Fibroblast of peridontal ligament (primary cell): Measurements from ENCODE around the gene CALB2.
"Not testable (repeated sequence)": the region's sequence is repeated elsewhere in the genome, so short reads cannot be mapped to it uniquely, and the experiment has no call there.

Experiments
- DNase-seq: peaks from one replicate; pipeline ENCODE4 v3.0.0-alpha.2; 2010; ENCODE audit errors: extremely low read depth

Gene CALB2

DNA sequence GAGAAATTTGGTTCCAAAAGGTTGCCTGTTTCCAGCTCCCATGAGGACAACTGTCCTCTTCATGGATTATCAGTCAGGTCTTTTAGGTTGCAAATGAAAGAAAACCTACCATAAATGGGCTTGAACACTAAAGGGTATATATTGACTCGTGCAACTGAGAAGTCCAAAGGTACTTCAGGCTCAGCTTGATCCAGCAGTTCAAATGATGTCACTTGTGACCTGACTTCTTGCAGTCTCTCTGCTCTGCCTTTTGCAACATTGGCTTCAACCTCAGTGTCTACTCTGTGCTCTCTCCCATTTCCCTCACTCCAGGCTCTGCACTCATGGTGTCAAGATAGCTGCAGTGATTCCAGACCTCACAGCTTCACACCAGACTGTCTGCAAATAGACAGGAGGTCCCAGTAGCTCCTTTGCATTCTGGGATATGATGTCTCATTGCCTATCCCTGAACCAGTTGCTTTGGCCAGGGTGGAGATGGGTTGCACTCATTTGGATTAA, 5.5 kb upstream of the CALB2 start:
- DNase-seq, result no peak

DNA sequence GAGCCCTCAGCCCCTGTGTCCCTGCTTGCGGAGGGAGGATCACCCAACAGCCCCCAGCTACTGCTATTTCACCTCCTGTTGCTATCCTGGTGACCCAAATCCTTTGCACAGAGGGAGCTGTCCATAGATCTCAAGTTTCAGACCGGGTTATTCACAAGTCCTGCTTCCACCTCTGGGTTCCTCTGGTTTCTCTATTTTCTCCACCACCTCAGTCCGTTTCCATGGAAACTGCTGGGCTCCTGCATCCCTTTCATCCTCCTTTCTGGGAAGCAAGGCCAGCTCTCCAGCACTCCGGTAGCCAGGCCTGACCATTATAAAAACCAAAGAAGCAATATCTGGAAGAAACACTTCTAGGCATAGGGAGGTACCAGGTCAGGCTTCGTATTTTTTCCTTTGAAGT, 4.8 kb upstream of the CALB2 start:
- DNase-seq, result no peak

DNA sequence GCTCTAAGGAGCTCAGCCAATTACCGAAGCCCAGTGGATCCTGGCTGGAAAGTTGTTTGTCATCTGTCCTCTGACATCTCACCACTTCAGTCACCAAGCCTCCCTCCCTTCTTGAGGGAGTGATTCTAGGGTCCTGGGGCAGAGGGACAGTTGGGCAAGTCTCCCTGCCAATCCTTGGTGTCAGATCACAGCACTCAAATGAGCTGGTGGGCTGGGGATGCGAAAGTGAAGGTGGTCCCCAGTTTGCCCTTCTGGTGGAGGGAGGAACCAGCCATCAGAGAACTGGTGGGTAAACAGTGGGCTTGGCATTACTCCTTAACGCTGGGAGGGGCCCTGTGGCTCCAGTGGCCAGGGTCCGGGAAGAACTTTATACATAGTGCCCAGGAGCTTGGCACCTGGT, 4.4 kb upstream of the CALB2 start:
- no peak for DNase-seq

DNA sequence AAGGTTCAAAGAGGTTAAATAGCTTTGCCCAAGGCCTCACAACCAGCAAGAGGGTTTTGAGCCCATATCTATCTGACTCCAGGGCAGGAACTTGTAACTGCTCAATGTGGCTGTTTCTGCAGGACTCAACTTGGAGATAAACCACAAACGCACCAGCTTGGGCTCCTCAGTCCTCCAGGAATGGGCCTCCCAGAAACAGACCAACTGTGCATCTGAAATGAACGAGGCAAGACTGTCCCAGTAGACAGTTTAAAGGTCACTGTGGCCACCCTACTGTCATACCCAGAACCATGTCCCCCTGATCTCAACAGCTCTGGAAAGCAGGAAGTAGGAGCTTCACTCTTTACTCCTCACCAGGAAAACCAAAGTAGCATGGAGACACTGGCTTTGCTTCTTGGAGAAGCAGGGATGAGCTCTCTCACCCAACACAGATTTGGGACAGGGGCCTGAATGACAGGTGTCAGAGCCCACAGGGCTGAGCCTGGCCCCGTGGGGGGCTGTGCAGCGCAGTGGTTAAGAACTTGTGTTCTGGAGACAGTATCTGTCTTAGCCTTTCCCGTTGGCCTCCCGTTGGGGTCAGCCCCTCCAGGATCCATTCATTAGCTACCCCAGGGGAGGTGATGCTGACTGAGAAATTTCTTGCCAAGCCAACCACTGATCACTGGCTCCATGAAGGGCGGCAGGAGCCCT, 2.3 kb upstream of the CALB2 start:
- no peak for DNase-seq

DNA sequence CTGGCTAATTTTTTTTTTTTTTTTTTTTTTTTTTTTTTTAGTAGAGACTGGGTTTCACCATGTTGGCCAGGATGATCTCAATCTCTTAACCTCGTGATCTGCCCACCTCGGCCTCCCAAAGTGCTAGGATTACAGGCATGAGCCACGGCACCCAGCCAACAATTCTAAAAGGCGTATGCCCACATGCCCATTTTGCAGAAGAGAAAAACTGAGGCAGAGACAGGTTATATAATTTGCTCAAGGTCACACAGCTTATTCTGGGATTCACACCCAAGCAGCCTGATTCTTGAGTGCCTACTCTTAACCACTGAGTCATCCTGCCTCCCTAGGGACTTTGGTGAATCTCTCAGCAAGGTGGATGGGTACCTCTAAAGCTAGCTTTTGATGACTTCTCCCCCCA, 1.6 kb upstream of the CALB2 start:
- not testable (repeated sequence) for DNase-seq

DNA sequence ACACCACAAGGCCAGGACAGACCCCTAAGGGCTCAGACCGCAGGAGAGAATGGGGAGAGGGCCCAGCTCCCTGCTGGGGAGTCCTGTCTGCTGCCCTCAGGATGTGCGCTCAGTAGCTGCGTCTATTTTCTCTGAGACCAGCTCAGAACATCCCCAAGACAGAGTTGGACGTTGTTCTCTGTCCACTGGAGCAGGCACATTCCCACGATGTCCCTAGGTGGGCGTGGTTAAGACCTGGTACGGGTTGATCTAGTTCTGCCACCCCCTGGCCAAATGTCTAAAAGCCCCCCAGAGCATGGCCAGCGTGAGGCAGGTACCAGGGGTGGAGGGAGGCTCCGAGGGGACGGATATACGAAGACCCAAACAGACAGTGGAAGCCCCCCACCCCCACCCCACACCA, 842 bp upstream of the CALB2 start:
- no peak for DNase-seq

DNA sequence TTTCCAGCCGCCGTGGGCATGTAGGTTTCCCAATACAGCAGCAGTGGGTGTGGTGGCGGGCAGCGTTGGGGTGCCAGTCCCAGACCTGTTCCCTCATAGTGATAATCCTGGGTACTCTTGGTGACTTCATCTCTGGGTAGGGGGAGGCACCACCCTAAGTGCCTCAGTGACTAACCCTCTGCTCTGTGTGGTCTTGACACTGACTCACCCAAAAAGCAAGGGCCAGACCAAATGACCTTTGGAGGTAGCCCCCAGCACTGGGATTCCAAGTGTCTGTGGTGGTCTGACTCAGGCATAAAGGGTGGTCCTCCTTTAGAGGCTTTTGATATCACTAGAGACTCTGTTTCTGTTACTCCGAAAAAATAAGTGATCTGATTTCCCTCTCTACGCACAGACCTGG, 908 bp downstream of the CALB2 start:
- no peak for DNase-seq

DNA sequence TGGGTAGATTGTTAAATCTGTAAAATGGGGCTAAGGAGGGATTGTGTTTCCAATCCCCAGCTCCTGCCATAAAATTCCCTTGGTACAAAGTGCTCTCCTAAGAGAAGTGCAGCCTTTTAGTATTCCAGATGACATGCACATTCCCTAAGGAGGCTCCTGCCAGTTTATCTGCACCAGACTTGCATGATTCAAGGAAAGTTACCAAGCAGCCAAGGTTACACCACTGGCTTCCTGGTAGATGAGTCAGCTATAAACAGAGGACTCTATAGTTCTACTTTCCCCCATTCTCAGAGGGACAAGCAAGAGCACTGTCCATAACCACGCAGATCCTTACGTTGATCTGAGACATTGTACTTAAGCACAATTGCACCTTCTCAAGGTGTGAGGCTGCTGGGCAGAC, 1.9 kb downstream of the CALB2 start:
- peak; percentile 85 for DNase-seq

DNA sequence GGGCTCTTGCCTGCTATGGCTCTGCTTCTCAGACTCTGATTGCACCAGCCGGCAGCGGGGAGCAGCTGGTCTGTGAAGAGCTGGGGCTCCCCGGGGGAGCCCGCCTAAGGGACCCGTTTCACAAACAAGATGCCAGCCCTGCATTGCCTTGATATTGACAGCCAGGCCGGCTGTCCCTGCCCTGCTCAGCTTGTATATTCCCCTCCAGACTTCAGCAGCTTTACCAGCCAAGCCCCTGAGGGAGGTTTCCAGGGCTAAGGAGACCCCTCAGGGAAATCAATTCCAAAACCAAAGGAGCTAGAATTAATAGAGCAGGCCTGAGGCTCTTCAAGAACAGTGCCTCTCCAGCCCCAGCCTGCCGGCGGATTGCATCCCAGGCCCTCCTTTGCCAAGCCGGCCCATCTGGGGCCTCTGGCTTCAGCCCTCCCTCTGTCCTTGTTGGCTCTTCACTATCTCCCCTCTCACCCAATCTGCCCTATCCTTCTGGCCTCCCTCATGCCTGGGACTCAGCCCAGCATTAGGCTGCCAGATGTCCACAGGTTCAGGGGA, 5.7 kb downstream of the CALB2 start:
- no peak for DNase-seq

DNA sequence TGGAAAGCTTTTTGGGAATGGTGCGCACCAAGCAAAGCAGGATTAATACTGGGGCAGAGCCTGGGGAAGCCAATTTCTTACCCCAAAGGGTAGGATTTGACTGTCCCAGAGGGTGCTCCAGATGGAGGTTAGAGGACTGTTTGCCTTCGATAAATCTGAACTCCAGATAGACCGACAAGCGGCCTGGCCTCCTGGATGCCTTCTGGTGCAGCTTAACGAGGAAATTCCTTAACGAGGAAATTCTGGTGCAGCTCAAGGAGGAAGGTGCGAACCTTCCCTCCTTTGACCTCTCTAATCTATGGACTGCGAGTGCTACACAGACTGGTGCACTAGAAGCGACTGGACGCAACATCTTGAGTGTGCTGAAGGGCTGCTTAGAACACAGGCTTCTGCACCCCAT, 6.5 kb downstream of the CALB2 start:
- no peak for DNase-seq

DNA sequence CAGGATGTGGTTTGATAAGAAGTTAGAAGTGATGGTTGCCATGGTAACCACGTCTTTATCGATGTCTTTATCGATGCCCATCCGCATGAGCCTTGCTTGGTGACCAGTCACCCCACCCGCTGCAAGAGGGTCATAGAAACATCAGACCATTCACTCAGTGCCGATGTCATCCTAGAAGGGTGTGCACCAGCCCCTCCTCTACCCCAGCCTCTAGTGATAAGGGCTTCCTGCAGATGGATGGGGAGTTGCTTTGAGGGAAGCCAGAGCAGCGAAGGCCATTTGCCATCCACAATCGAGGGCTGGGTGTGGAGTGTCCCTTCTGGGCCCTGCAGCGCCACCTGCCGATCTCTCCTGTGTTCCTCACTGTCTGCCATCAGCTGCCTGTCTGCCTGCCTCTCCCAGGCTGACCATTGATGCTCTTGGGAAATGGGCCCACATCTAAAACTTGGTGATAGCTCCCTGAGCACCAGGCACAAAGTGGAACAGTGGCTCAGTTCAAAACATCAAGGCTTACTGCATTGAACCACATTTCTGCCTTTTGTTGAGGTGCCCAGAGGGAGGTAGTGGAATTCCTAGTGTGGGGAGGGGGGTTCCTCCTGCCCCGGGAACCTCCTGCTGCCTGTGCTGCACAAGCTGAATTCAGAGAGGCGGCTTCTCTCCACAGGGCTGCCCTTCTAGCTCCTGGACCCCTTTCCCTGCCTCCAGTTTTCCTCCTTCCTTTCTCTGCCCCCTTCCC, 8.9 kb downstream of the CALB2 start:
- DNase-seq, result peak; percentile 4

DNA sequence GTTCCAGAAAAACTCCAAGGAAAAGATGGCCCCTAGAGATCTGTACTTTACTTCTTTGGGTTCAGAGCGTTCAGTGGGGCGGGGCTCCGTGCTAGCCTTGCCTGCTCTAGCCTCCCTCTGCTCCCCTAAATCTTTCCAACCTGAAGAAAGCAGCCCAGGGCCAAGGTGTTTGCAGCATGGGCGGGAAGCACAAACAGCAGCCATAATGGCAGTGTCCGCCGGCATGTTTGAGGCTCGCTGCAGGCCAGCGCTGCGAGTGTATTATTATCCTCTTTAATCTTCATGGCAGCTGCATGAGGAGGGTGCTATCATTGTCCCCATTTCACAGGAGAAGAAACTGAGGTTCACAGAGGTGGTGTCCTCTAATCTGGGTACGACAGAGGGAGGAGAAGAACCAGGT, 10.4 kb downstream of the CALB2 start:
- DNase-seq, result no peak

DNA sequence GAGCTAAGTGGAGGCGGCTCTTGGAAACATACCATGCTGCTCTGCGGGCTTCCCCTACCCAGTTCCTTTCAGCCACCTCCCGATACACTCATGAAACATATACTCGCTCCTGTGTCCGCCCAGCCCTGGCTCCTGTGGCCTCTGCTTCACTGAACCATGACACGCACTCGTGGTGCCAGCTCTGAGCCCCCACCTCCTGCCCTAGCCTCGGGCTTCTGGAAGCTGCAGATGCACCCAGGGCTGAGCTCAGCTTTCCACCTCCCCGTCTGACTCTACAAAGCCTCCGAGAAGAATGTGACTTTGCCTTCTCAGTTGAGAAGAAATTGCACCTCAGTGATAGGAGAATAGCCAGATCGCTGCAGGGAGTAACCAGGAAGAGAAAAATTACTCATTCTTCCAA, 11.0 kb downstream of the CALB2 start:
- DNase-seq, result no peak

DNA sequence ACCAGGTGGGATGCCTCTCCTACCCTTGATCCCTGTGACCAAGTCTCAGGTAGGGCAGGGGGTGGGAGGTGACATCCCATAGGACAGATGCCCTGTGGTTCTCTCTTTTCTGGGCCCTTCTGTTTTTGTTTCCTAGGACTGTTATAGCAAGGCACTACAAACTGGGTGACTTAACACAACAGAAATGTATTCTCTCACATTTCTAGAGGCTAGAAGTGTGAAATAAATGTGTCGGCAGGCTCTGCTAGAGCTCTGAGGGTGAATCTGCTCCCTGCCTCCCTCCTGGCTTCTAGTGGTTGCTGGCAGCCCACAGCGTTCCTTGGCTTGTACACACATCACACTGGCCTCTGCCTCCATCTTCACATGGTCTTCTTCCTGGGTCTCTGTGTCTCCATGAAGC, 12.7 kb downstream of the CALB2 start:
- DNase-seq, result no peak

DNA sequence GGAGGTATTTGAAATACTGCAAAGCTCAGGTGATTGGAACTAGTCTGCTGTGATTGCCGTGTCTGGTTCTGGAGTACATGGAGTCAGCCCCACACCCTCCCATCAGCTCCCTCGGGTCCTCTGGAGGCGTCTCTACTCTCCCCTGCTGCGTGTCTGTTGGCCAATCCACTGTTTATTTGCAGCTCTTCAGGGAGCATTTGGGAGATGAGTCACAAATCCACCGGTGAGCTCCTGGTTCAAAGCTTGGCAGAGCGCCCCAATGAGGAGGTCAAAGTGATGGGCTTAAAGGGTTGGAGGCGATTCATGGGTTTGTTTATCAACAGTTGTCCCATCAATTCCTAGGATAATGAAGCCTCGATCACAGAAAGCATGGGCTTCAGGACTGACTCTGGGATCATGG, 14.6 kb downstream of the CALB2 start:
- DNase-seq, result peak; percentile 15

DNA sequence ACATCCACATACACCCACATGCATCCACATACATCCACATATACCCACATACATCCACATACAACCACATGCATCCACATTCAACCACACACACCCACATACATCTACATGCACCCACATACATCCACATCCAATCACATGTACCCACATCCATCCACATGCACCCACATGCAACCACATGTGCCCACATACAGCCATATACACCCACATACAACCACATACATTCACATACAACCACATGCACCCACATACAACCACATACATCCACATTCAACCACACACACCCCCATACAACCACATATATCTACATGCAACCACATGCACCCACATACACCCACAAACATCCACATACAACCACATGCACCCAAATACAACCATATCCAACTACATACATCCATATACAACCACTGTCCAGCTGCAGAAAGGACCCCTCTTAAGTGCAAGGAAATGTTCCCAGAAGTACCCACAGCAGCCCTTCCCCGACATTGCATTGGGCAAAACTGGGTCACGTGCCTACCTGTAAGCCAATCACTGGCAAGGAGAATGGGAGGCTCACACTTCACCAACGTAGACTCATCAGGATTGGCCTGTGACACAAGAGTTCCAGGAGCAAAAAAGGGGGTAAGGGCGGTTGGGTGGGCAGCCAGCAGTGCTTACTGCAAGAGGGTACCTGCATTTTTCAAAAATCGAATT, 18.1 kb downstream of the CALB2 start:
- DNase-seq, result no peak

DNA sequence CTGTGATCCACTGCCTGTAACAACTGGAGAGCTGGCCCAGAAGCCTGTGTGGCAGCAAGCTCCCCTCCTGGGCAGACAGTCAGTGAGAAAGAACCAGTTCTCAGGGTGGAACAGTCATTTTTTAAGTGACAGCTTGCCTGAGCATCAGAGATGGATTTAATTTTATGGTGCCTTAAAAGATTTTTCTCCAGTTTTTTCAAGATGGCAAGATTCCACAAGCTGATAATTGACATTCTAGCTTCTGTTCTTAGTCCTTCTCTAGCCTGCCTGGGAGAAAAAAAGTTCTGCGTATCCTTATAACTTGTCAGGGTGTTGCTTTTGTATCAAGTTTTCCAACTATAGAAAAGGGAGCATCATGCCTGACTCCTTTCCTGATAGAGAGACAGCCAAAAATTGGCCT, 21.2 kb downstream of the CALB2 start:
- DNase-seq, result no peak

DNA sequence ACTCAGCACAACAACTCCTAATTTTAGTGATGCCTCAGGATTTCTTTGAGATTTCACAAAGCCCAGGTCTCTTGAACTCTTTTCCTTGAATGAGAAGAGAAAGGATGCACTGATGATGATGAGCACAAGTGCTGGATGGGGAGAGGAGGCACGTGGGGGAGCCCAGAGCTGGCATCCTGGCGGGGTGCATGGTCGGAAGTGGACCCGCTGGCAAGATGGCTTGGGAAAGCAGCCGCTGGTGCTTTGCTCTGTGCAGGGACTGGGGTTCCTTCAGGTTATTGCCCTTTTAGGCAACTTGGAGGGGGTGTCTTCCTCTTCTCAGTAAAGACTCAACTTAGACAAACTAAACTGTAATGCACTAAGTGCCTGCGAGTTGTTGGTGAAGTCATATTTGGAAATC, 22.3 kb downstream of the CALB2 start:
- DNase-seq, result no peak

DNA sequence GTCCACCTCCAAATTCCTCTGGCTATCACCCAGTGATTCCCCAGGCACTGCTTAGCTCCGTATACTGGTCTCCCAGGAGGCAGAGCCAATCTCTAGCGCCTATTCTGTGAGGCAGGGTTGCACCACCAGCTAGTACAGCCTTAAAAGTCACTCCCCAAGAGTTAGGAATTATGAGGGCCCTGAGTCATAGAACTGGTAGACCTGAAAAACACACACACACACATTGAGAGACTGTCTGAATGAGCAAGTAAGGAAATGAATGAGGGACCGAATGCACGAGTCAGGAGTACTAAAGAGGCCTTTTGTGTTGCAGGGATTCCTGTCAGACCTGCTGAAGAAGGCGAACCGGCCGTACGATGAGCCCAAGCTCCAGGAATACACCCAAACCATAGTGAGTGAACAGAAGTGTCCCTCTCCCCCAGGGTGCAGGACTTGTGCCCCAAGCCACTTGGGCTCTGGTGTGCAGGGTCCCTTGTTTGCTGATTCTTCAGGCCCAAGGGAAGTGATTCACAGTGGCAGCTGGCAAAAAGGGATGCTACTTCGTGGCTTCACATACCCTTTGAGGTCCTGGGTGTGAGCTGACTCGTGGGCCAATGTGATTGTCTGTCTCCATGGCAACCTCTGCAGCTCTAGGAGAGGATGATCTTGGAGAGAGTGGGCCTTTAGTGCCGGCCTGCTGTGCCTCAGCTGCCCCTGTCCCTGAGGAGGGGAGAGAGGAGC, 24.7 kb downstream of the CALB2 start:
- no peak for DNase-seq

DNA sequence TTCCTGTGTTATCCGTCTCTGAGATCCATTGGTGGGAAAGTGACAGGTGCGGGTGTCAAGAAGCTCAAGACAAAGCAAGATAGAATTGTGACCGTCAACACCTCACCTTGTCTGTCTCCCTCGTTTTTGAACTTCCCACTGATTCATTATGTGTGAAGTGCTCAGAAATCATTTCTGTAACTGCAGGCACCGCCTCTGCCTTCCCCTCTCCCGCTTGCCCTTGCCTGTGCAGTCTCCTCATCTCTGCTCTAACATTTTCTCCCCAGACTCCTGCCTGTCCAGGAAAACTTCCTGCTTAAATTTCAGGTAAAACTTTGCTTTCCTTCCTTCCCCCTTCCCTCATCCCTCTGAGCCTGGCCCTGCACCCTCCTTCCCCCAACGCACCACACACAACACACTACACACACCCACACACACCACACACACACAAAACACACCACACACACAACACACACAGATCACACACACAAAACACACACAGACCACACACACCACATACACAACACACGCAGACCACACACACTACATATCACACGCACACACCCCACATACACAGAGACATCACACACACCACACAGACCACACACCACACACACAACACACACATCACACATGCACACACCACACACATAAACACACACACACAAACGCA, 25.7 kb downstream of the CALB2 start:
- DNase-seq, result no peak

DNA sequence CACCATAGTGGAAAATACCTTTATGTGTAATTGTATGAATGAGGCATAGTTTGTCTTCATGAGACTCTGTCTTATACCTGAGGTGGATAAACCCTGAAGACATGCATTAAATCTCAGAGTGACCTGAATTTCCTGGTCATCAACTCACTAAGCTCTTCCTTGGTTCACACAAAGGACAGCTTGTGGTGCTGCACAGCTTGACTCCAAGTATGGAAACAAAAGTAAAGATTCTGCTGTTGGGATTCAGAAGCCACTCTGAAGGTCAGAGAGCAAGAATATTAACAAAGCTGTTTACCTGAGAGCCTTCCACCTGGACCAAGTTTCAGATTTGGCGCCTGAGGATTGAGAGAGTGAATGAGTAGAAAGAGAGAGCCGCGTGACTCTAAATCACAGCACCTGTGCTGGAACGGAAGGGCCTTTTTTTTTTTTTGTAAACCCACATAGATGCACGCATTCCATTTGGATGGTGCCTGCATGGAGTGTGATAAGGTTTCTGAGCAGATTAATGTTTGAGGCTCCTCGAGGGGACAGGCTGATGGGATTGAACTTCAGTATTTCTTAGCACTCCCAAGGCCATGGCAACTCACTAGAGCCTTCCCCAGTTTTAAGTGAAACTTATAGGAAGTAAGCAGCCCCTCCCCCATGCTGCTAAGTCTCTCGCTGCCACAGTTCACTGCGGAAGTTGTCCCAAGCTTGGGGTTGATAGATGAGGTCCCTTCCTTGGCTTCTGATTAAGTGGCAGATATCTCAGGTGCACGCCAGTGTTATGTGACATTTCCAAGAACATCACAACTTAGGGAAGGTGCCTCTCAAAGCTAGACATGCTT, 28.7 kb downstream of the CALB2 start:
- no peak for DNase-seq
